ENCODE results near the gene TDRD12.
"Not testable (repeated sequence)": the region's sequence is repeated elsewhere in the genome, so short reads cannot be mapped to it uniquely, and the experiment has no call there.

TDRD12 gene

GRCh38 chr19:32837531-32837930, 118.0 kb downstream of the TDRD12 start:
- DNase-seq (ENCODE audit: insufficient read length, low spot score) (no peak), FAIRE-seq (no peak)
- TF ChIP-seq POLR2A (IDR thresholded peaks at IDR 0.05; ENCODE audit: low read depth, low read length) = no peak

DNA sequence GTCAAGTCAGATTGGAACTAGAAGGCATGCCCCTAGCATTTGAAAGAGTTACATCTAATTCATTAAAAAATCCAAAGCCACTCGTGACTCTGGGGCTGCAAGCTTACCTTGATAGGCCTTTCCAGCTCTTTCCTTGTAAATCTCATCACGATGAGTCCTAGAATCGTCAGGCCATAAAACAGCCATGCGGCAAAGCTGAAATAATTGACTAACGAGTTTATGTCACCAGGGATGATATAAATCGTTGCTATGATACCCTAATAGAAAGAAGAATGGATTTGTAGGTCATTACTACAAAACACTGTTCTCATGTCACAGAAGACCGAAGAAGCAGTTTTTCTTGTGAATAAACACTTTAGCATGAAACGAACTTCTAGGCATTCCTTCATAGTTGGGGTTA, 122.5 kb downstream of the TDRD12 start:
- no peak for DNase-seq (ENCODE audit: insufficient read length, low spot score)
- TF ChIP-seq POLR2A (IDR thresholded peaks at IDR 0.05; ENCODE audit: low read depth, low read length) = no peak
- no peak for FAIRE-seq

GRCh38 chr19:32843716-32844245, 124.2 kb downstream of the TDRD12 start:
- no peak for FAIRE-seq
- no peak for TF ChIP-seq POLR2A (IDR thresholded peaks at IDR 0.05; ENCODE audit: low read depth, low read length)

GRCh38 chr19:32848035-32848434, 128.5 kb downstream of the TDRD12 start:
- not testable (repeated sequence) for DNase-seq (ENCODE audit: insufficient read length, low spot score); FAIRE-seq

More at GRCh38 chr19:32843716-32844245, 124.2 kb downstream of the TDRD12 start:
- no peak for DNase-seq (ENCODE audit: insufficient read length, low spot score)

DNA sequence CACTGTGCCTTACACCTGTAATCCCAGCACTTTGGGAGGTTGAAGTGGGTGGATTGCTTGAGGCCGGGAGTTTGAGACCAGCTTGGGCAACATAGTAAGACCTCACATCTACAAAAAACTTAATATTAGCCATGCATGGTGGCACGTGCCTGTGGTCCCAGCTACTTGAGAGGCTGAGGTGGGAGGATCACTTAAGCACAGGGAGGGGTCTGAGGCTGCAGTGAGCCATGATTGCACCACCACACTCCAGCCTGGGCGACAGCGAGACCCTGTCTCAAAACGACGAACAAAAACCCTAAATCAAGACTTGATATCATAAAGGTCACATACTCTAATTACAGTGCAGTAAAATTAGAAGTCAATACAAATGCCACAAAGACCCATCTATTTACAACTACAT, 132.6 kb downstream of the TDRD12 start:
- FAIRE-seq = no peak
- DNase-seq (ENCODE audit: insufficient read length, low spot score) = no peak
- TF ChIP-seq POLR2A (IDR thresholded peaks at IDR 0.05; ENCODE audit: low read depth, low read length) = no peak

DNA sequence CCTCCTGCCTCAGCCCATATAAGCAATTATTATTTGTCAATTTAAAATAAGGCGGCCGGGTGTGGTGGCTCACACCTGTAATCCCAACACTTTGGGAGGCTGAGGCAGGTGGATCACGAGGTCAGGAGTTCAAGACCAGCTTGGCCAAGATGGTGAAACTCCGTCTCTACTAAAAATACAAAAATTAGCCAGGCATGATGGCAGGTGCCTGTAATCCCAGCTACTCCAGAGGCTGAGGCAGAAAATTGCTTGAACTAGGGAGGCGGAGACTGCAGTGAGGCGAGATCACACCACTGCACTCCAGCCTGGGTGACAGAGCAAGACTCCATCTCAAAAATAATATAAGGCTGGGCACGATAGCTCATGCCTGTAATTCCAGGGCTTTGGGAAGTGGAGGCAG, 137.3 kb downstream of the TDRD12 start:
- not testable (repeated sequence) for DNase-seq (ENCODE audit: insufficient read length, low spot score); FAIRE-seq

- no peak for FAIRE-seq
- no peak for DNase-seq (ENCODE audit: insufficient read length, low spot score)
- no peak for TF ChIP-seq POLR2A (IDR thresholded peaks at IDR 0.05; ENCODE audit: low read depth, low read length)
Measured at GRCh38 chr19:32857584-32857983, 138.0 kb downstream of the TDRD12 start.

DNA sequence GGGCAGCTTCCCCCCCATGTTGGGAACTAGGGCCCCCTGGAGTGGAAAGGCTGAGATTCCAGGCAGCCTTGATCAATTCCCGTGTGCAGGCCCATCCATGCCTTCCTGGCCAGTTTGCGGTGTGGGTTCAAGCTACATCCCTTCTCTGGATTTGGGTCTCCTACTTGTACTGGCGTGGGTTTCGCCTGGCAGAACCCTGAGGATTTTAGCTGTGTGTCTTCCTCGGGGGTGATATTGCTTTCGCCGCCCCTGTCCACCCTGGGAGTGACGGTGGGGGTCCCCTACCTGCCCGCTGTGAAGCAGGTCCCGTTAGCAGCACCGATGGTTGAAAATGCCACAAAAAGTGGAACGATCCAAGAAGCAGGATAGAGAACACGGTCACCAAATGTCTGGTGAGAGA, 138.6 kb downstream of the TDRD12 start:
- FAIRE-seq = no peak
- DNase-seq (ENCODE audit: insufficient read length, low spot score) = no peak
- TF ChIP-seq POLR2A (IDR thresholded peaks at IDR 0.05; ENCODE audit: low read depth, low read length) = no peak

DNA sequence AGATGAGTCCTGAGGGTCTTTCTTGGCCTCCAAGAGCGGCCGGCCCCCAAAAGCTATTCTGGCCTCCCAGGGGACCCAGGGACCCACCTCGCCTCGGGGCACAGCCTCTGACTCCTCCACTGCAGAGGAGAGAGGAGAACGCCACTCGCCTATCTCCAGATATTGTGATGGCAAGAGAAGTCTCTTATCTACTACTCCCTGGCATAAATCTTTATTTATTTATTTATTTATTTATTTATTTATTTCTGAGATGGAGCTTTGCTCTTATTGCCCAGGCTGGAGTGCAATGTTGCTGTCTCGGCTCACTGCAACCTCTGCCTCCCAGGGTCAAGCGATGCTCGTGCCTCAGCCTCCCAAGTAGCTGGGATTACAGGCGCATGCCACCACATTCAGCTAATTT, 139.0 kb downstream of the TDRD12 start:
- FAIRE-seq (no peak), DNase-seq (ENCODE audit: insufficient read length, low spot score) (no peak)
- no peak for TF ChIP-seq POLR2A (IDR thresholded peaks at IDR 0.05; ENCODE audit: low read depth, low read length)

DNA sequence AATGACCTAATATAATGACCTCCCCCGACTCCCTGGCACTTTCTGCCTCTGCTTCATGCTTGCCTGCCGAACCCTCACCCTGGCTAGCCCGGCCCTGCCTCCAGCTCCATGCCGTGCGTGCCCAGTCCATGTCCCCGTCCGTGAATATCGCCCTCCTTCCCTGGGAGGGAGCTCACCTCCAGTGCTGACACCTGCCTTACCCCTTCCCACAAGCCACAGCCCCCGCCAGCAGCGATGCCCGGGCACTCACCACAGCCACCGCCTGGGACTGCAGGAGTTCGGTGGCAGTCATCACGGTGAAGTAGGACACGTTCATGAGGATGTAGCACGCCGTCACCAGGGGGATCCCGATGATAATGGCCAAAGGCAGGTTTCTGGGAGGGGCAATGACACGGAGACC, 140.0 kb downstream of the TDRD12 start:
- FAIRE-seq (no peak), DNase-seq (ENCODE audit: insufficient read length, low spot score) (no peak)
- TF ChIP-seq POLR2A (IDR thresholded peaks at IDR 0.05; ENCODE audit: low read depth, low read length) = no peak

DNA sequence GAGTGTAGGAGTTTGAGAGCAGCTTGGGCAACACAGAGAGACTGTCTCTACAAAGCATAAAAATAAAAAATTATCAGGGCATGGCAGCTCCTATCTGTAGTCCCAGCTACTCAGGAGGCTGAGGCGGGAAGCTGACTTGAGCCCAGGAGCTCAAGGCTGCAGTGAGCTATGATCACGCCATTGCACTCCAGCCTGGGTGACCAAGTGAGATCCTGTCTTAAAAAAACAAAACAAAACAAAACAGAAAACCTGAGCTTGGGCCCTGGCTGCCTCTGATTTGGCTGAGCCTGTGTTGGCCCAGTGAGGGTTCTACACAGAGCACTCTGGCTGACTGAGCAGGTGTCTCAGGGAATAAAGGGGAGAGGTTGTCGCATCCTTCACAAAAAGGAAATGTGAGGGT, 142.0 kb downstream of the TDRD12 start:
- DNase-seq (ENCODE audit: insufficient read length, low spot score) (no peak), FAIRE-seq (no peak)
- no peak for TF ChIP-seq POLR2A (IDR thresholded peaks at IDR 0.05; ENCODE audit: low read depth, low read length)

DNA sequence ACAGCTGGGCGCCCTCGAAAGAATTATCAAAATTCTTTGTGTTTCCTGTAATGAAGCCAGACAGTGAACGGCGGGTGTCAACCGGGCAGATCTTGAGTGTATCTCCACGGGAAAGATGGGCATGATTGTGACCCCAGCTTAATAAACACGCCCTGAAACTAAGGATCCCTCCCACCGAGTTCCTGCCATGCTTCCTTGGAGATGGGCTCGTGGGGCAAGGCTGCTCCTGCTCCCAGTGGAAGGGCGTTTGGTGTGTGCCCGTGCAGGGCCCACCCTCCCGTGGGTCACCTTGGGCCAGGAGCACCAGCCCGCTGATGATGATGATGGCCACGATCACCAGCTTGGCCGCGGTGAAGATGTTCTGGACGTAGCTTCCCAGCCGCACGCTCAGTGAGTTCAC, 142.6 kb downstream of the TDRD12 start:
- FAIRE-seq = no peak
- no peak for TF ChIP-seq POLR2A (IDR thresholded peaks at IDR 0.05; ENCODE audit: low read depth, low read length)
- DNase-seq (ENCODE audit: insufficient read length, low spot score) = no peak

DNA sequence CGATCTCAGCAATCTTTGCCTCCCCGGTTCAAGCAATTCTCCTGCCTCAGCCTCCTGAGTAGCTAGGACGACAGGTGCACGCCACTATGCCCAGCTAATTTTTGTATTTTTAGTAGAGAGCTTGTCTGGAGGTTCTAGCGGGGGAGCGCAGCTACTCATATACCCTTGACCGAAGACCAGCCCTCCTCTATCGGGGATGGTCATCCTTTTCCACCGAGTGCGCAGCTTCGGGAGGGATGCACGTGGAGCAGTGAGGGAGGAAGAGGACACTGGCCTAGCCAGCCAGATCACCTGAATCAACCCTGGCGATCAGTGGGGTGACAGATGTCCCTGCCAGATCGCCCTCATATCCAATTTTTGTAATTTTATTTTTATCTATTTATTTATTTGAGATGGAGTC, 143.2 kb downstream of the TDRD12 start:
- no peak for DNase-seq (ENCODE audit: insufficient read length, low spot score)
- no peak for TF ChIP-seq POLR2A (IDR thresholded peaks at IDR 0.05; ENCODE audit: low read depth, low read length)
- no peak for FAIRE-seq

DNA sequence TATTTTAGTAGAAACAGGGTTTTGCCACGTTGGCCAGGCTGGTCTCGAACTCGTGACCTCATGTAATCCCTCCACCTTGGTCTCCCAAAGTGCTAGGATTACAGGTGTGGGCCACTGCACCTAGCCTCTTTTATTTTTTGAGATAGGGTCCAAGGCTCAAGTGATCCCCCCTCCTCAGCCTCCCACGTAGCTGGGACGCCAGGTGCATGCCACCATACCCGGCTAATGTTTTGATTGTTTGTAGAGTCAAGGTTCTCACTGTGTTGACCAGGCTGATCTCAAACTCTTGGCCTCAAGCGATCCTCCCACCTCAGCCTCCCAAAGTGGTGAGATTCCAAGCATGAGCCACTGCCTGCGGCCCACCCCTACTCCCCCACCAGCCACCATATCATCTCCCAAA, 143.7 kb downstream of the TDRD12 start:
- DNase-seq (ENCODE audit: insufficient read length, low spot score) (no peak), FAIRE-seq (no peak)
- TF ChIP-seq POLR2A (IDR thresholded peaks at IDR 0.05; ENCODE audit: low read depth, low read length) = no peak

- DNase-seq (ENCODE audit: insufficient read length, low spot score) (no peak), FAIRE-seq (no peak)
- no peak for TF ChIP-seq POLR2A (IDR thresholded peaks at IDR 0.05; ENCODE audit: low read depth, low read length)
Measured at GRCh38 chr19:32863841-32864240, 144.3 kb downstream of the TDRD12 start.

DNA sequence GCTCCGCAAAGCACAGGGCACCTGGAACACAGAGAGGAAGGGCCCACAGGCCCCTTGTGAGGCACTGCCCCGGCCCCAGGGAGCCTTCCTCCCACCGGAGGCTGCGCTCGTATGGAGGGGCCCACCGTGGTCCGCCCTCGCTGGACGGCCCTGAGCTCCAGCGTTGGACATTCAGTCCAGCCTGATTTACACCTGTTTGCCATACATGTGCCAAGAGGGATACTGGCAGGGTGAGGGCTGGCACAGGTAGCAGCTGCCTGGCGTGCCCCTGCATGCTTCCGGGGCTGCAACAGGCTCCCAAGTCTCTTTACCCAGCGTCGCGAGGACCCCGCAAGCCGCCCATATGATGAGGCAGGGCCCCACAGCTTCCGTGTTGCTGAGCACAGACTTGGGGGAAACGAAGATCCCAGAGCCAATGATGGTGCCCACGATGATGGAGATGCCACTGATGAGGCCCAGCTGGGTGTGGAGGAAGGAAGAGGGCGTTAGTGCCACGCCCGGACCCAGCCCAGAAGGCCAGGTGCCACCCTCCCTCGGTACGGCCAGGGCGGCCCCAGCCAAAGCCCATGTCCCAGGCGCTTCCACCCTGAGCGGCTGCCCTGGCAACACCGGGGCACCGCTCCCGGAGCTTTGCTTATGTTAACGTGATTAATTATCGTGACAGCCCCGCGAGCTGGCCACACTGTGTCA, 144.9 kb downstream of the TDRD12 start:
- TF ChIP-seq POLR2A (IDR thresholded peaks at IDR 0.05; ENCODE audit: low read depth, low read length) = no peak
- no peak for FAIRE-seq
- DNase-seq (ENCODE audit: insufficient read length, low spot score) = no peak

Data from H54 (cell line).